SK-N-SH treated with all-trans-retinoic acid at 6 μM for 48 hours (cell line): ENCODE results near the gene MED4.

Experiments
- ATAC-seq: fragments of 200-7000 bp; cut with Tn5 transposase; 3 replicates; pipeline ENCODE4 v1.9.1; 2020; ENCODE audit warnings: mild to moderate bottlenecking, moderate library complexity
- ARNTL ChIP-seq: fragments of 450-650 bp; formaldehyde crosslinking; IDR thresholded peaks from 2 replicates; pipeline ENCODE4 v1.5.0; 2020; ENCODE audit warnings: low read depth, mild to moderate bottlenecking, moderate library complexity, borderline replicate concordance
- BACH2 ChIP-seq: fragments of 250-450 bp; sonication (Bioruptor Pico); IDR thresholded peaks from 2 replicates; pipeline ENCODE4 v1.9.0; 2021; ENCODE audit warnings: mild to moderate bottlenecking, borderline replicate concordance
- CSDC2 ChIP-seq: fragments of 250-450 bp; sonication (Bioruptor Pico); IDR thresholded peaks from 2 replicates; pipeline ENCODE4 v1.5.0; 2020; ENCODE audit warnings: mild to moderate bottlenecking, moderate library complexity
- ESRRG ChIP-seq: fragments of 250-450 bp; sonication (Bioruptor Pico); IDR thresholded peaks from 2 replicates; pipeline ENCODE4 v1.6.1; 2021; ENCODE audit warnings: mild to moderate bottlenecking
- GLIS3 ChIP-seq: fragments of 250-450 bp; sonication (Bioruptor Pico); IDR thresholded peaks from 2 replicates; pipeline ENCODE4 v1.5.0; 2020; ENCODE audit warnings: mild to moderate bottlenecking, moderate library complexity
- ISL1 ChIP-seq: fragments of 250-450 bp; sonication (Bioruptor Pico); IDR thresholded peaks from 2 replicates; pipeline ENCODE4 v2.1.2; 2022; ENCODE audit warnings: mild to moderate bottlenecking, moderate library complexity
- OSR1 ChIP-seq: fragments of 250-450 bp; sonication (Bioruptor Pico); IDR thresholded peaks from 2 replicates; pipeline ENCODE4 v1.8.0; 2022; ENCODE audit warnings: moderate library complexity, mild to moderate bottlenecking, inconsistent platforms
- PPARA ChIP-seq: fragments of 250-450 bp; sonication (Bioruptor Pico); IDR thresholded peaks from 2 replicates; pipeline ENCODE4 v1.5.0; 2020; ENCODE audit warnings: mild to moderate bottlenecking, borderline replicate concordance
- SNAI2 ChIP-seq: fragments of 250-450 bp; sonication (Bioruptor Pico); IDR thresholded peaks from 2 replicates; pipeline ENCODE4 v1.5.0; 2020; ENCODE audit warnings: mild to moderate bottlenecking, moderate library complexity
- TCF4 ChIP-seq: fragments of 250-450 bp; sonication (Bioruptor Pico); IDR thresholded peaks from 2 replicates; pipeline ENCODE4 v1.8.0; 2021; ENCODE audit warnings: mild to moderate bottlenecking, moderate library complexity, borderline replicate concordance
- TOX ChIP-seq: fragments of 250-450 bp; sonication (Bioruptor Pico); IDR thresholded peaks from 2 replicates; pipeline ENCODE4 v1.8.0; 2021; ENCODE audit warnings: mild to moderate bottlenecking, moderate library complexity, borderline replicate concordance
- ZC3H10 ChIP-seq: fragments of 250-450 bp; sonication (Bioruptor Pico); IDR thresholded peaks from 2 replicates; pipeline ENCODE4 v1.5.1; 2021; ENCODE audit warnings: mild to moderate bottlenecking, moderate library complexity
- ZFP3 ChIP-seq: fragments of 250-450 bp; sonication (Bioruptor Pico); IDR thresholded peaks from 2 replicates; pipeline ENCODE4 v1.5.0; 2020; ENCODE audit warnings: mild to moderate bottlenecking, moderate library complexity
- ZFP30 ChIP-seq: fragments of 450-650 bp; formaldehyde crosslinking; IDR thresholded peaks from 2 replicates; pipeline ENCODE4 v1.5.0; 2022; ENCODE audit warnings: mild to moderate bottlenecking, moderate library complexity
- ZNF70 ChIP-seq: fragments of 450-650 bp; formaldehyde crosslinking; IDR thresholded peaks from 2 replicates; pipeline ENCODE4 v1.5.0; 2020; ENCODE audit warnings: mild to moderate bottlenecking, moderate library complexity
- ZNF8 ChIP-seq: fragments of 450-650 bp; formaldehyde crosslinking; IDR thresholded peaks from 2 replicates; pipeline ENCODE4 v1.5.0; 2020; ENCODE audit warnings: mild to moderate bottlenecking, moderate library complexity
- TF ChIP-seq, protein P1 (sequence below): fragments of 250-450 bp; sonication (Bioruptor Pico); IDR thresholded peaks from 2 replicates; pipeline ENCODE4 v1.8.0; 2020; ENCODE audit warnings: mild to moderate bottlenecking, moderate library complexity, borderline replicate concordance
- TF ChIP-seq, protein P2 (sequence below): fragments of 250-450 bp; sonication (Bioruptor Pico); IDR thresholded peaks from 2 replicates; pipeline ENCODE4 v1.5.1; 2020; ENCODE audit warnings: low read depth, mild to moderate bottlenecking, moderate library complexity
- TF ChIP-seq, protein P3 (sequence below): fragments of 250-450 bp; sonication (Bioruptor Pico); IDR thresholded peaks from 2 replicates; pipeline ENCODE4 v1.5.0; 2020; ENCODE audit warnings: mild to moderate bottlenecking, moderate library complexity
- TF ChIP-seq, protein P4 (sequence below): fragments of 250-450 bp; sonication (Bioruptor Pico); IDR thresholded peaks from 2 replicates; pipeline ENCODE4 v1.8.0; 2021; ENCODE audit warnings: low read depth, mild to moderate bottlenecking, moderate library complexity, borderline replicate concordance

MED4 gene, protein sequence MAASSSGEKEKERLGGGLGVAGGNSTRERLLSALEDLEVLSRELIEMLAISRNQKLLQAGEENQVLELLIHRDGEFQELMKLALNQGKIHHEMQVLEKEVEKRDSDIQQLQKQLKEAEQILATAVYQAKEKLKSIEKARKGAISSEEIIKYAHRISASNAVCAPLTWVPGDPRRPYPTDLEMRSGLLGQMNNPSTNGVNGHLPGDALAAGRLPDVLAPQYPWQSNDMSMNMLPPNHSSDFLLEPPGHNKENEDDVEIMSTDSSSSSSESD

DNA sequence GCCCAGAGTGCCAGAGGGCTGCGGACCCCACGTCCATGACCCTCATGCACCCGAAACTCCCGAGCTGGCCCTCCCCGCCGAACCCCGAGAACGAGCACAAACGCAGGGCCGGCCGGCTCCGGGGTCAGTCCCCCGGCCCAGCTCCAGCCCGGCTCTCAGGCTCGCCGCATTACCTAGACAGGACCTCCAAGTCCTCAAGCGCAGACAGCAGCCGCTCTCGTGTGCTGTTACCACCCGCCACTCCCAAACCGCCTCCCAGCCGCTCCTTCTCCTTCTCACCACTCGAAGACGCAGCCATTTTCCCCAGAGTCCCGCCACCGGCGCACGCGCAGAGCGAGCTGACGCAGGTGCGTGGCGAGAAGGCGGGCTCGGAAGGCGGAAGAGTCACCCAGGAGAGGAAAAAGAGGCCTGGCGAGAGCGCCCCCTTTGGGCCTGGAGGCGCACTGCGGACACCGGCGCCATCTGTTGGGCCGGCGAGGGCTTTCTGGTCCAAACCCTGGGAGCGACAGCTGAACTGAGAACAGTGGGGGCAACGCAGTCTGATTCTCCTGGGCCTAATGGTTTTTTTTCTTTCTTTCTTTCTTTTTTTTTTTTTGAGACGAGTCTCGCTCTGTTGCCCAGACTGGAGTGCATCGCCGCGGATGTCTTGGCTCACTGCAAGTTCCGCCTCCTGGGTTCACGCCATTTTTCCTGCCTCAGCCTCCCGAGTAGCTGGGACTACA lies at the start of gene MED4:
MED4 (minus strand) TSS at position 324 of the 722 bp plus-strand sequence; CDS start at position 298, 26 bp downstream.
- peak; percentile 98 for ATAC-seq
- TF ChIP-seq ZFP30 (CRISPR knock-in tag) (no peak), TCF4 (0 out of 2 replicates have a peak, but pooled peaks have one; percentile 18), SNAI2 (peak; percentile 80; the same call in 1 of the 2 replicates)

DNA sequence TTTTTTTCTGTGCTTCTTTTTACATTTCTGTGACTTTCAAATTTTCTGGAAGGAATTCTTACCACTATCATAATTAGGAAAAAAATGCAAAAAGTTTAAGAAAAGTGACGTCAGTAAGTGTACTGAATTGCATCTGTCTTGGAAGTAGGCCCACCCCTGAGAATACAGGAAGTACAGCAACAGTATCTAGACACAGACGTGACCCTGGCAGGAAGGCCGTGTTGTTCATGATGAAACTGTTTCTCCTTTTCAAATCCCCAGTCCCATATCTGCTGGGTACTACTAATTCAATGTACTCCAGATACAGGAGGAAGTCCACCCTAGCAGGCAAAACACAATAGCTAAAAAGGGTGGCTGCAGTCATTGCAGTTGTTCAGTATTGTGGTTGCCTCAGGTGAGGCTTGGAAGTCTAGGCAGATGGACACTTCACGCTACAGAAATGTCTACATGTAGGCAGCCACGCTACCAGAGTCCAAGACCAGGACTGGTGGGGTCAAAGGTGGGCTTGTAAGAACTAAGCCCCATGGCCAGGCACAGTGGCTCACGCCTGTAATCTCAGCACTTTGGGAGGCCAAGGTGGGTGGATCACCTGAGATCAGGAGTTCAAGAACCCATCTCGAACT lies 49.6 kb upstream of the MED4 start:
- no peak for ATAC-seq
- TF ChIP-seq TOX, result no peak
- TF ChIP-seq, protein P1, sequence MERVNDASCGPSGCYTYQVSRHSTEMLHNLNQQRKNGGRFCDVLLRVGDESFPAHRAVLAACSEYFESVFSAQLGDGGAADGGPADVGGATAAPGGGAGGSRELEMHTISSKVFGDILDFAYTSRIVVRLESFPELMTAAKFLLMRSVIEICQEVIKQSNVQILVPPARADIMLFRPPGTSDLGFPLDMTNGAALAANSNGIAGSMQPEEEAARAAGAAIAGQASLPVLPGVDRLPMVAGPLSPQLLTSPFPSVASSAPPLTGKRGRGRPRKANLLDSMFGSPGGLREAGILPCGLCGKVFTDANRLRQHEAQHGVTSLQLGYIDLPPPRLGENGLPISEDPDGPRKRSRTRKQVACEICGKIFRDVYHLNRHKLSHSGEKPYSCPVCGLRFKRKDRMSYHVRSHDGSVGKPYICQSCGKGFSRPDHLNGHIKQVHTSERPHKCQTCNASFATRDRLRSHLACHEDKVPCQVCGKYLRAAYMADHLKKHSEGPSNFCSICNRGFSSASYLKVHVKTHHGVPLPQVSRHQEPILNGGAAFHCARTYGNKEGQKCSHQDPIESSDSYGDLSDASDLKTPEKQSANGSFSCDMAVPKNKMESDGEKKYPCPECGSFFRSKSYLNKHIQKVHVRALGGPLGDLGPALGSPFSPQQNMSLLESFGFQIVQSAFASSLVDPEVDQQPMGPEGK (CRISPR knock-in tag), result no peak
- no peak for TF ChIP-seq OSR1 (CRISPR knock-in tag)
- TF ChIP-seq CSDC2 (CRISPR knock-in tag), result no peak
- no peak for TF ChIP-seq ZNF70 (CRISPR knock-in tag)
- TF ChIP-seq ZNF8, result no peak
- TF ChIP-seq ZC3H10 (CRISPR knock-in tag), result no peak
- TF ChIP-seq, protein P2, sequence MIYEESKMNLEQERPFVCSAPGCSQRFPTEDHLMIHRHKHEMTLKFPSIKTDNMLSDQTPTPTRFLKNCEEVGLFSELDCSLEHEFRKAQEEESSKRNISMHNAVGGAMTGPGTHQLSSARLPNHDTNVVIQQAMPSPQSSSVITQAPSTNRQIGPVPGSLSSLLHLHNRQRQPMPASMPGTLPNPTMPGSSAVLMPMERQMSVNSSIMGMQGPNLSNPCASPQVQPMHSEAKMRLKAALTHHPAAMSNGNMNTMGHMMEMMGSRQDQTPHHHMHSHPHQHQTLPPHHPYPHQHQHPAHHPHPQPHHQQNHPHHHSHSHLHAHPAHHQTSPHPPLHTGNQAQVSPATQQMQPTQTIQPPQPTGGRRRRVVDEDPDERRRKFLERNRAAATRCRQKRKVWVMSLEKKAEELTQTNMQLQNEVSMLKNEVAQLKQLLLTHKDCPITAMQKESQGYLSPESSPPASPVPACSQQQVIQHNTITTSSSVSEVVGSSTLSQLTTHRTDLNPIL (CRISPR knock-in tag), result no peak
- TF ChIP-seq SNAI2, result no peak
- TF ChIP-seq, protein P3, sequence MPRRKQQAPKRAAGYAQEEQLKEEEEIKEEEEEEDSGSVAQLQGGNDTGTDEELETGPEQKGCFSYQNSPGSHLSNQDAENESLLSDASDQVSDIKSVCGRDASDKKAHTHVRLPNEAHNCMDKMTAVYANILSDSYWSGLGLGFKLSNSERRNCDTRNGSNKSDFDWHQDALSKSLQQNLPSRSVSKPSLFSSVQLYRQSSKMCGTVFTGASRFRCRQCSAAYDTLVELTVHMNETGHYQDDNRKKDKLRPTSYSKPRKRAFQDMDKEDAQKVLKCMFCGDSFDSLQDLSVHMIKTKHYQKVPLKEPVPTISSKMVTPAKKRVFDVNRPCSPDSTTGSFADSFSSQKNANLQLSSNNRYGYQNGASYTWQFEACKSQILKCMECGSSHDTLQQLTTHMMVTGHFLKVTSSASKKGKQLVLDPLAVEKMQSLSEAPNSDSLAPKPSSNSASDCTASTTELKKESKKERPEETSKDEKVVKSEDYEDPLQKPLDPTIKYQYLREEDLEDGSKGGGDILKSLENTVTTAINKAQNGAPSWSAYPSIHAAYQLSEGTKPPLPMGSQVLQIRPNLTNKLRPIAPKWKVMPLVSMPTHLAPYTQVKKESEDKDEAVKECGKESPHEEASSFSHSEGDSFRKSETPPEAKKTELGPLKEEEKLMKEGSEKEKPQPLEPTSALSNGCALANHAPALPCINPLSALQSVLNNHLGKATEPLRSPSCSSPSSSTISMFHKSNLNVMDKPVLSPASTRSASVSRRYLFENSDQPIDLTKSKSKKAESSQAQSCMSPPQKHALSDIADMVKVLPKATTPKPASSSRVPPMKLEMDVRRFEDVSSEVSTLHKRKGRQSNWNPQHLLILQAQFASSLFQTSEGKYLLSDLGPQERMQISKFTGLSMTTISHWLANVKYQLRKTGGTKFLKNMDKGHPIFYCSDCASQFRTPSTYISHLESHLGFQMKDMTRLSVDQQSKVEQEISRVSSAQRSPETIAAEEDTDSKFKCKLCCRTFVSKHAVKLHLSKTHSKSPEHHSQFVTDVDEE (CRISPR knock-in tag), result no peak
- TF ChIP-seq, protein P4, sequence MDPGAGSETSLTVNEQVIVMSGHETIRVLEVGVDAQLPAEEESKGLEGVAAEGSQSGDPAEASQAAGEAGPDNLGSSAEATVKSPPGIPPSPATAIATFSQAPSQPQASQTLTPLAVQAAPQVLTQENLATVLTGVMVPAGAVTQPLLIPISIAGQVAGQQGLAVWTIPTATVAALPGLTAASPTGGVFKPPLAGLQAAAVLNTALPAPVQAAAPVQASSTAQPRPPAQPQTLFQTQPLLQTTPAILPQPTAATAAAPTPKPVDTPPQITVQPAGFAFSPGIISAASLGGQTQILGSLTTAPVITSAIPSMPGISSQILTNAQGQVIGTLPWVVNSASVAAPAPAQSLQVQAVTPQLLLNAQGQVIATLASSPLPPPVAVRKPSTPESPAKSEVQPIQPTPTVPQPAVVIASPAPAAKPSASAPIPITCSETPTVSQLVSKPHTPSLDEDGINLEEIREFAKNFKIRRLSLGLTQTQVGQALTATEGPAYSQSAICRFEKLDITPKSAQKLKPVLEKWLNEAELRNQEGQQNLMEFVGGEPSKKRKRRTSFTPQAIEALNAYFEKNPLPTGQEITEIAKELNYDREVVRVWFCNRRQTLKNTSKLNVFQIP (CRISPR knock-in tag), result no peak
- no peak for TF ChIP-seq ARNTL

DNA sequence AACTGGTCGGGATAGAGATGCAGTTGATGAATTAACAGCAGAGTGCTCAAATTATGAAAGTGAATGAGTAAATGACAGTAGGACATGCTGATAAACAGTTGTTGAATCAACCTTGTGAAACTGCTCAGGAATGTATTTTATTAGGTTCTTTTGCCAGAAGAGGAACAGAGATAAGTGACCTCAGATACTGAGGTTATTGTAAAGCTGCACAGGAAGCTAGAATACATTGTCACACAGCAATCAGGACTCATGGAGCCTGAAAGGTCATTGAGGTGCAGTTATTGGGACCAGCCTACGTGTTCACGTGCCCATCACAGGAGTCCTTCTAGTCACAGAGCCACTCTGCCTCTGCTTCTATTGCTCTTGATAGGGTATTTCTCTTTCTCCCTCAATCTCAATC lies 47.5 kb upstream of the MED4 start:
- ATAC-seq, result no peak
- TF ChIP-seq ZC3H10 (CRISPR knock-in tag) (no peak), ESRRG (CRISPR knock-in tag) (no peak), ISL1 (CRISPR knock-in tag) (no peak), CSDC2 (CRISPR knock-in tag) (no peak), ZFP3 (CRISPR knock-in tag) (no peak), BACH2 (CRISPR knock-in tag) (no peak), ZNF70 (CRISPR knock-in tag) (no peak), OSR1 (CRISPR knock-in tag) (no peak), ZNF8 (no peak), PPARA (CRISPR knock-in tag) (no peak), ZFP30 (CRISPR knock-in tag) (no peak), TCF4 (no peak), GLIS3 (CRISPR knock-in tag) (no peak), ARNTL (no peak)
- TF ChIP-seq, protein P4 (CRISPR knock-in tag), result no peak
- TF ChIP-seq, protein P1 (CRISPR knock-in tag), result no peak
- TF ChIP-seq, protein P2 (CRISPR knock-in tag), result no peak
